ENCODE measurements around the gene TNXB. TPM values are rescaled to one million over a fixed set of nuclear protein-coding genes. Genes with fewer than 3 reads are reported as not detected.
"Not testable (repeated sequence)": the region's sequence is repeated elsewhere in the genome, so short reads cannot be mapped to it uniquely, and the experiment has no call there.

The TNXB gene
- total RNA-seq, 1 experiment from 2014 or later, result 1.8 TPM

- DNase-seq (ENCODE audit: low read depth, low spot score), result no peak
- BruUV-seq (replicated peaks), result no TSS peak
- intact Hi-C loops (cut with micrococcal nuclease; ENCODE audit: unreplicated experiment), result no loop called here
- in situ Hi-C loops (cut with HindIII; ENCODE audit: low pct_unique_long_range_greater_than_20kb, low sequenced_read_pairs), result no loop called here
- Histone ChIP-seq H3K27ac (ENCODE audit: low read length) (no peak overlapping the region), H3K9me3 (ENCODE audit: control insufficient read depth, insufficient read depth, low read depth, low read length) (no peaks in the 10 kb centered on the region), H3K27me3 (ENCODE audit: control insufficient read depth, insufficient read depth, low read length) (no peaks in the 10 kb centered on the region), H3K36me3 (ENCODE audit: control insufficient read depth, insufficient read depth, low read length) (no peaks in the 10 kb centered on the region), H3K4me1 (ENCODE audit: control insufficient read depth, insufficient read depth, low read length) (no peaks in the 10 kb centered on the region), H3K4me3 (ENCODE audit: low read depth in 2 of 2, low read length in 2 of 2) (no peak overlapping the region)
- TF ChIP-seq TCF7L2 (IDR thresholded peaks at IDR 0.05; ENCODE audit: low read depth, low read length), result no peak
- no peak for TF ChIP-seq SIN3A (IDR thresholded peaks at IDR 0.05; ENCODE audit: borderline replicate concordance, insufficient read depth, low read depth, low read length)
- no peak for TF ChIP-seq CTCF (IDR thresholded peaks at IDR 0.05)
- TF ChIP-seq POLR2AphosphoS5 (IDR thresholded peaks at IDR 0.05; ENCODE audit: low read depth, low read length), result no peak
- TF ChIP-seq REST (IDR thresholded peaks at IDR 0.05; ENCODE audit: insufficient read depth in 1 of 2, low read depth in 2 of 2, low read length in 1 of 2), result no peak
- ChIA-PET CTCF (no interaction called here), POLR2A (interaction anchor here (0.6 kb wide), 1 partner anchor 151 kb away, joined by 4 read pairs; no protein-coding TSS in a partner anchor)
- no peak for ATAC-seq
These were observed 63.2 kb downstream of the TNXB start for GRCh38 chr6:32045811-32046449.

- H3K4me1 ChIP-seq (ENCODE audit: control insufficient read depth, insufficient read depth, low read length); BruUV-seq (replicated peaks); H3K27ac ChIP-seq (ENCODE audit: low read length); H3K4me3 ChIP-seq (ENCODE audit: low read depth in 2 of 2, low read length in 2 of 2); H3K27me3 ChIP-seq (ENCODE audit: control insufficient read depth, insufficient read depth, low read length); POLR2A ChIA-PET; H3K36me3 ChIP-seq (ENCODE audit: control insufficient read depth, insufficient read depth, low read length); CTCF ChIA-PET; in situ Hi-C loops (cut with HindIII; ENCODE audit: low pct_unique_long_range_greater_than_20kb, low sequenced_read_pairs); intact Hi-C loops (cut with micrococcal nuclease; ENCODE audit: unreplicated experiment); ATAC-seq; H3K9me3 ChIP-seq (ENCODE audit: control insufficient read depth, insufficient read depth, low read depth, low read length); DNase-seq (ENCODE audit: low read depth, low spot score): not testable (repeated sequence)
These were observed 64.2 kb downstream of the TNXB start for GRCh38 chr6:32044916-32045315.

- in situ Hi-C loops (cut with HindIII; ENCODE audit: low pct_unique_long_range_greater_than_20kb, low sequenced_read_pairs); DNase-seq (ENCODE audit: low read depth, low spot score); intact Hi-C loops (cut with micrococcal nuclease; ENCODE audit: unreplicated experiment); H3K36me3 ChIP-seq (ENCODE audit: control insufficient read depth, insufficient read depth, low read length); POLR2A ChIA-PET; BruUV-seq (replicated peaks); CTCF ChIA-PET; H3K27me3 ChIP-seq (ENCODE audit: control insufficient read depth, insufficient read depth, low read length); H3K9me3 ChIP-seq (ENCODE audit: control insufficient read depth, insufficient read depth, low read depth, low read length); ATAC-seq; H3K4me1 ChIP-seq (ENCODE audit: control insufficient read depth, insufficient read depth, low read length); H3K27ac ChIP-seq (ENCODE audit: low read length); H3K4me3 ChIP-seq (ENCODE audit: low read depth in 2 of 2, low read length in 2 of 2): not testable (repeated sequence)
These were observed 65.4 kb downstream of the TNXB start for GRCh38 chr6:32043589-32044380.

- BruUV-seq (replicated peaks); in situ Hi-C loops (cut with HindIII; ENCODE audit: low pct_unique_long_range_greater_than_20kb, low sequenced_read_pairs); H3K27ac ChIP-seq (ENCODE audit: low read length); DNase-seq (ENCODE audit: low read depth, low spot score); POLR2A ChIA-PET; ATAC-seq; H3K4me3 ChIP-seq (ENCODE audit: low read depth in 2 of 2, low read length in 2 of 2); H3K36me3 ChIP-seq (ENCODE audit: control insufficient read depth, insufficient read depth, low read length); CTCF ChIA-PET; intact Hi-C loops (cut with micrococcal nuclease; ENCODE audit: unreplicated experiment); H3K27me3 ChIP-seq (ENCODE audit: control insufficient read depth, insufficient read depth, low read length); H3K9me3 ChIP-seq (ENCODE audit: control insufficient read depth, insufficient read depth, low read depth, low read length); H3K4me1 ChIP-seq (ENCODE audit: control insufficient read depth, insufficient read depth, low read length): not testable (repeated sequence)
These were observed 66.9 kb downstream of the TNXB start for GRCh38 chr6:32042276-32042675.

GRCh38 chr6:32041385-32041784 lies 67.8 kb downstream of the TNXB start:
- H3K4me1 ChIP-seq (ENCODE audit: control insufficient read depth, insufficient read depth, low read length); H3K36me3 ChIP-seq (ENCODE audit: control insufficient read depth, insufficient read depth, low read length); BruUV-seq (replicated peaks); H3K4me3 ChIP-seq (ENCODE audit: low read depth in 2 of 2, low read length in 2 of 2); H3K27ac ChIP-seq (ENCODE audit: low read length); in situ Hi-C loops (cut with HindIII; ENCODE audit: low pct_unique_long_range_greater_than_20kb, low sequenced_read_pairs); POLR2A ChIA-PET; intact Hi-C loops (cut with micrococcal nuclease; ENCODE audit: unreplicated experiment); H3K9me3 ChIP-seq (ENCODE audit: control insufficient read depth, insufficient read depth, low read depth, low read length); ATAC-seq; CTCF ChIA-PET; H3K27me3 ChIP-seq (ENCODE audit: control insufficient read depth, insufficient read depth, low read length); DNase-seq (ENCODE audit: low read depth, low spot score): not testable (repeated sequence)
